ENCODE results near the gene MAP4K3. TPM values are rescaled to one million over a fixed set of nuclear protein-coding genes. Genes with fewer than 3 reads are reported as not detected.

Gene MAP4K3
- total RNA-seq, 2 donors from 2014 or later = 22.2 to 30.9 TPM

- Histone ChIP-seq H3K27ac (no peak overlapping the region), H3K9me3 (no peaks in the 10 kb centered on the region), H3K4me3 (no peak overlapping the region), H3K36me3 (no peaks in the 10 kb centered on the region), H3K9ac (ENCODE audit: low read depth in 2 of 2, low read length in 2 of 2) (no peak overlapping the region), H3K4me1 (no peaks in the 10 kb centered on the region), H3K27me3 (no peaks in the 10 kb centered on the region)
- no peak for DNase-seq
- intact Hi-C loops (cut with DNase I) = no loop called here
- no peak for TF ChIP-seq CTCF (IDR thresholded peaks at IDR 0.05)
Observed at GRCh38 chr2:39350658-39351057, 86.4 kb downstream of the MAP4K3 start.

- intact Hi-C loops (cut with DNase I) = no loop called here
- Histone ChIP-seq H3K36me3 (no peaks in the 10 kb centered on the region), H3K27ac (no peak overlapping the region), H3K4me3 (no peak overlapping the region), H3K27me3 (no peaks in the 10 kb centered on the region), H3K9ac (ENCODE audit: low read depth in 2 of 2, low read length in 2 of 2) (no peak overlapping the region), H3K9me3 (no peaks in the 10 kb centered on the region), H3K4me1 (no peaks in the 10 kb centered on the region)
- DNase-seq = no peak
- TF ChIP-seq CTCF (IDR thresholded peaks at IDR 0.05) = no peak
Observed at GRCh38 chr2:39338502-39338901, 98.6 kb downstream of the MAP4K3 start.

GRCh38 chr2:39335930-39336329, 101.2 kb downstream of the MAP4K3 start:
- Histone ChIP-seq H3K36me3 (no peaks in the 10 kb centered on the region), H3K27ac (no peak overlapping the region), H3K9me3 (no peaks in the 10 kb centered on the region), H3K4me1 (no peaks in the 10 kb centered on the region), H3K27me3 (no peaks in the 10 kb centered on the region), H3K4me3 (no peak overlapping the region), H3K9ac (ENCODE audit: low read depth in 2 of 2, low read length in 2 of 2) (no peak overlapping the region)
- intact Hi-C loops (cut with DNase I) = no loop called here
- no peak for DNase-seq
- TF ChIP-seq CTCF (IDR thresholded peaks at IDR 0.05) = no peak

DNA sequence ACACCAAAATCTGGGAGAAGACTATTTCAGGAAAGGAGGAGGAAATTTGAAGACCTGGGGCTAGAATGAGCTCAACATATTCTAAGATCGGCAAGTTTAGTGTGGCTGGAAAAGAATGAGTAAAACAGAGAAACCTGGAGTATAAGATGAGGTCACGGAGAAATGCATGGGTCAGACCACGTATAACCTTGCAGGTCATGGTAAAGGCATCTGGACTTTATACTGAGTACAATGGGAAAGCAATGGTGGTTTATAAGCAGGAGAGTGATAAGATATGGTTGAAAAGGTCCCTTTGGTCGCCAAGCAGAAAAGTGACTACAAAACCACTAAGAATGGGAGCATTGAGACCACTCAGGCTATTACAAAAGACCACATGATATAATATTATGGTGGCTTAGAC, 102.1 kb downstream of the MAP4K3 start:
- no peaks in the 10 kb centered on the region for H3K9me3 ChIP-seq
- no peak overlapping the region for H3K9ac ChIP-seq (ENCODE audit: low read depth in 2 of 2, low read length in 2 of 2)
- DNase-seq = no peak
- no peaks in the 10 kb centered on the region for H3K27me3 ChIP-seq
- intact Hi-C loops (cut with DNase I) = no loop called here
- no peaks in the 10 kb centered on the region for H3K36me3 ChIP-seq
- no peak overlapping the region for H3K4me3 ChIP-seq
- H3K27ac ChIP-seq = no peak overlapping the region
- no peaks in the 10 kb centered on the region for H3K4me1 ChIP-seq
- TF ChIP-seq CTCF (IDR thresholded peaks at IDR 0.05) = no peak

- Histone ChIP-seq H3K9ac (ENCODE audit: low read depth in 2 of 2, low read length in 2 of 2) (no peak overlapping the region), H3K4me3 (no peak overlapping the region), H3K9me3 (no peaks in the 10 kb centered on the region), H3K27ac (no peak overlapping the region), H3K36me3 (no peaks in the 10 kb centered on the region), H3K4me1 (no peaks in the 10 kb centered on the region), H3K27me3 (no peaks in the 10 kb centered on the region)
- TF ChIP-seq CTCF (IDR thresholded peaks at IDR 0.05) = no peak
- intact Hi-C loops (cut with DNase I) = no loop called here
- DNase-seq = no peak
Observed at GRCh38 chr2:39334529-39334928, 102.6 kb downstream of the MAP4K3 start.

DNA sequence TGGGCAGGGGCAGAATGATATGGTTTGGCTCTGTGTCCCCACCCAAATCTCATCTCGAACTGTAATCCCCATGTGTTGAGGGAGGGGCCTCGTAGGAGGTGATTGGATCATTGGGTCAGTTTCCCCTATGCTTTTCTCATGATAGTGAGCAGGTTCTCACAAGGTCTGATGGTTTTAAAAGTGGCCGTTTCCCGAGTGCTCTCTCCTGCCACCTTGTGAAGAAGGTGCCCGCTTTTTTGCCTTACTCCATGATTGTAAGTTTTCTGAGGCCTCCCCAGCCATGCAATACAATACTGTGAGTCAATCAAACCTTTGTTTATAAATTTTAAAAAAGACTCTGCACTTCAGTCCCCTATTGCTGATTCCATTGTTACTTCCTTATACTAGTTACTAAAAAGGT, 110.4 kb downstream of the MAP4K3 start:
- no peaks in the 10 kb centered on the region for H3K4me1 ChIP-seq
- H3K27ac ChIP-seq = no peak overlapping the region
- H3K9ac ChIP-seq (ENCODE audit: low read depth in 2 of 2, low read length in 2 of 2) = no peak overlapping the region
- TF ChIP-seq CTCF (IDR thresholded peaks at IDR 0.05) = no peak
- H3K9me3 ChIP-seq = no peaks in the 10 kb centered on the region
- intact Hi-C loops (cut with DNase I) = no loop called here
- DNase-seq = no peak
- H3K36me3 ChIP-seq = no peaks in the 10 kb centered on the region
- no peaks in the 10 kb centered on the region for H3K27me3 ChIP-seq
- H3K4me3 ChIP-seq = no peak overlapping the region

Measured in colonic mucosa (tissue), 4 donors.